RWPE1 (cell line): ENCODE data around the gene DHRS12.

Experiments
- CTCF ChIA-PET: fragments of 350-600 bp; sonication (Branson Sonifier 250); formaldehyde crosslinking; extraction: SDS; loops from one replicate; lab custom pipeline; 2021; lab: Yijun Ruan, JAX
- POLR2A ChIA-PET: fragments of 400-600 bp; formaldehyde crosslinking; extraction: SDS; loops from one replicate; lab custom pipeline; 2020; ENCODE audit warnings: antibody characterized with exemption; ENCODE audit not compliant: low non-redundant PET; lab: Yijun Ruan, JAX
- DNase-seq: peaks from one replicate; pipeline ENCODE4 v3.0.0; 2012; ENCODE audit warnings: low spot score
- H3K27ac ChIP-seq: fragments of 450-650 bp; 2 replicates; pipeline ENCODE4 v1.5.1; 2017
- TF ChIP-seq, protein P1 (sequence below): fragments of 450-650 bp; conservative IDR thresholded peaks from 2 replicates; pipeline ENCODE4 v1.5.1; 2017; ENCODE audit warnings: low read depth, mild to moderate bottlenecking

DHRS12 gene

GRCh38 chr13:51738226-51738905 is 65.6 kb downstream of the DHRS12 start:
- CTCF ChIA-PET = interaction anchor here (0.7 kb wide), 1 partner anchor 19 kb away, joined by 3 read pairs; no protein-coding TSS in a partner anchor
- no peak for DNase-seq
- POLR2A ChIA-PET = no interaction called here
- no peak overlapping the region for H3K27ac ChIP-seq
- TF ChIP-seq, protein P1, sequence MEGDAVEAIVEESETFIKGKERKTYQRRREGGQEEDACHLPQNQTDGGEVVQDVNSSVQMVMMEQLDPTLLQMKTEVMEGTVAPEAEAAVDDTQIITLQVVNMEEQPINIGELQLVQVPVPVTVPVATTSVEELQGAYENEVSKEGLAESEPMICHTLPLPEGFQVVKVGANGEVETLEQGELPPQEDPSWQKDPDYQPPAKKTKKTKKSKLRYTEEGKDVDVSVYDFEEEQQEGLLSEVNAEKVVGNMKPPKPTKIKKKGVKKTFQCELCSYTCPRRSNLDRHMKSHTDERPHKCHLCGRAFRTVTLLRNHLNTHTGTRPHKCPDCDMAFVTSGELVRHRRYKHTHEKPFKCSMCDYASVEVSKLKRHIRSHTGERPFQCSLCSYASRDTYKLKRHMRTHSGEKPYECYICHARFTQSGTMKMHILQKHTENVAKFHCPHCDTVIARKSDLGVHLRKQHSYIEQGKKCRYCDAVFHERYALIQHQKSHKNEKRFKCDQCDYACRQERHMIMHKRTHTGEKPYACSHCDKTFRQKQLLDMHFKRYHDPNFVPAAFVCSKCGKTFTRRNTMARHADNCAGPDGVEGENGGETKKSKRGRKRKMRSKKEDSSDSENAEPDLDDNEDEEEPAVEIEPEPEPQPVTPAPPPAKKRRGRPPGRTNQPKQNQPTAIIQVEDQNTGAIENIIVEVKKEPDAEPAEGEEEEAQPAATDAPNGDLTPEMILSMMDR = no peak

DNA sequence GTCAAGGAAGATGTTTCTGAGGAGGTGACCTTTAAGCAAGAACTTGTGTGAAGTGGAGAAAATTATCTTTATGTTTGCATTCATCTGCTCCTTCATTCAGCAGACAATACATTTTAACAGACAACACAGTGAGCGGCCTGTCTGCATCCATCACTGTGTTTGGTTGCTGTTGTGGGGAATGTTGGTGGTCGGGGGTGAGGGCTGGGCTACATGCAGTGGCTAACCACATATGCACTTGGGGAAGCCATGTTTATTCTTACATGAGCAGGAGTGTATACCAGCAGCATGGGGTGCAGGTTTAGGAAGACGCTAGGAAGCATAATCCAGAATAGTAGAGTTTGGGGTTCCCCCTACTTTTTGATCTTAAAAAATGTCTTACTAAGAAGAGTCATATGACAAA is 66.4 kb downstream of the DHRS12 start:
- ChIA-PET POLR2A (interaction anchor here (0.6 kb wide), 1 partner anchor 60 kb away, joined by 7 read pairs; no protein-coding TSS in a partner anchor), CTCF (interaction anchor here (0.7 kb wide), 1 partner anchor 18 kb away, joined by 3 read pairs; no protein-coding TSS in a partner anchor)
- TF ChIP-seq, protein P1 = no peak
- no peak for DNase-seq
- no peak overlapping the region for H3K27ac ChIP-seq

GRCh38 chr13:51734786-51735185 is 69.2 kb downstream of the DHRS12 start:
- DNase-seq = no peak
- H3K27ac ChIP-seq = no peak overlapping the region
- TF ChIP-seq, protein P1 = no peak
- CTCF ChIA-PET = no interaction called here
- POLR2A ChIA-PET = no interaction called here

GRCh38 chr13:51733374-51734298 is 70.3 kb downstream of the DHRS12 start:
- peak; percentile 19 for DNase-seq
- CTCF ChIA-PET = no interaction called here
- TF ChIP-seq, protein P1 = no peak
- H3K27ac ChIP-seq = peak overlapping the region; percentile 60
- POLR2A ChIA-PET = no interaction called here

DNA sequence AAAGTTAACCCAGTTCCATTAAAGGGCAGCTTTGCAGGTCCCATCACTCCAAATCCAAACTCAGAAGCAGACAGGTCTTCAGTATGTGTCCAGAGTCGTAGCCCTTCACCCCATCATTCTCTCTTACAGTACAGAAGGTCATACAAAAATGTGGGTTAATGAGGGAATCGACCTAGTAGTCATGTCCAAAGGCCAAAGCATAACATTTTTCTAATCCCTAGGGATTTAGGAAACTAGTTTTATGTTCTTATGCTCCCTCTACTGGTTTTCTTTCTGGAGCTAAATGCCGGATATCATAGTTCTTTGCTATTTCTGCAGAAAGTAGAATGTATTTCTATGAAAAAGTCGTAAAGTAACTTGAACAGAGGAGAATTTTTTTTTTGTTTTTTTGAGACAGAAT is 72.2 kb downstream of the DHRS12 start:
- TF ChIP-seq, protein P1 = no peak
- DNase-seq = no peak
- H3K27ac ChIP-seq = no peak overlapping the region
- ChIA-PET CTCF (interaction anchor here (0.5 to 0.7 kb wide), 2 partner anchors 277 to 364 kb away, joined by 3 to 4 read pairs; no protein-coding TSS in a partner anchor), POLR2A (no interaction called here)

- DNase-seq = no peak
- TF ChIP-seq, protein P1 = no peak
- H3K27ac ChIP-seq = peak overlapping the region; percentile 77; the same call in 1 of the 2 replicates
- ChIA-PET CTCF (interaction anchor here (0.7 kb wide), 1 partner anchor 276 kb away, joined by 4 read pairs; no protein-coding TSS in a partner anchor), POLR2A (no interaction called here)
Observed at GRCh38 chr13:51730927-51731326, 73.0 kb downstream of the DHRS12 start.
